ENCODE measurements around the gene RGS9. TPM values are rescaled to one million over a fixed set of nuclear protein-coding genes. Genes with fewer than 3 reads are reported as not detected.

The RGS9 gene
- total RNA-seq, 4 donors from 2014 or later: 1.2 to 4.4 (median 2.8) TPM

DNA sequence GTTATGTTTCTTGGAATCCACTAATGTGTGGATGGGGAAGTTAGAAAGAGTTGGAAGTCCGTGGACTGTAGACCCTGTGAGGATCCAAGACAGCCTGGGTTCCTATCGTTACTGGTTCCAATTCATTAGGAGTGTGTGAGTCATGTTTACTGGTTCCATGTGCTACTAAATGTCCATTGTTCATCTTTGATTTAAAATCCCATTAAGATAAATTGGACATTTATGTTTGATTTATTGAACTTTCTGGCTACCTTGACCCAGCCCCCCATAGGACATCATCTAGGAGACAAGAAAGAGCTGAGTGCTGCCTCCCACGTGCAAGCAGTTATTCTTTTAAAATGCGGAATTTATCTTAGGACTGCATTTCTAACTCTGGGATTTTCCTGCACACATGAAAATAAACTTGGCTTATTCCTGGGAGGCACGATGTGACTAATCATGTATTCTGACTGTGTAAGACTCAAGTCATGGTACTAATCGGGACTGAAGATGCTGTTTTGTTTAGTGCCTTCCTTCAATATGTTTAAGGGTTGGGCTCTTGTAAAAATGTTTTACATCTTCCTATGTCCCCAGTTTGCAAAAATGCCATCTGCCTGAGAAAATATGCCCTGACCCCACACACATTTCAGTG lies 53.4 kb downstream of the RGS9 start:
- ATAC-seq: no peak
- H3K4me3 ChIP-seq: no peak overlapping the region
- intact Hi-C loops (cut with DNase I; ENCODE audit: low total_unique reads) (no loop called here), in situ Hi-C loops (cut with MboI; ENCODE audit: low sequenced_read_pairs in 4 of 4) (loop anchor here in 2 of 4 donors (10.0 to 25.0 kb wide), 2 partner anchors 56 to 103 kb away; partner anchors contain the start of gene RGS9 (in 1 of the 2))
- no peaks in the 10 kb centered on the region for H3K4me1 ChIP-seq
- no peak for TF ChIP-seq POLR2A (IDR thresholded peaks at IDR 0.05)
- TF ChIP-seq, protein P1, sequence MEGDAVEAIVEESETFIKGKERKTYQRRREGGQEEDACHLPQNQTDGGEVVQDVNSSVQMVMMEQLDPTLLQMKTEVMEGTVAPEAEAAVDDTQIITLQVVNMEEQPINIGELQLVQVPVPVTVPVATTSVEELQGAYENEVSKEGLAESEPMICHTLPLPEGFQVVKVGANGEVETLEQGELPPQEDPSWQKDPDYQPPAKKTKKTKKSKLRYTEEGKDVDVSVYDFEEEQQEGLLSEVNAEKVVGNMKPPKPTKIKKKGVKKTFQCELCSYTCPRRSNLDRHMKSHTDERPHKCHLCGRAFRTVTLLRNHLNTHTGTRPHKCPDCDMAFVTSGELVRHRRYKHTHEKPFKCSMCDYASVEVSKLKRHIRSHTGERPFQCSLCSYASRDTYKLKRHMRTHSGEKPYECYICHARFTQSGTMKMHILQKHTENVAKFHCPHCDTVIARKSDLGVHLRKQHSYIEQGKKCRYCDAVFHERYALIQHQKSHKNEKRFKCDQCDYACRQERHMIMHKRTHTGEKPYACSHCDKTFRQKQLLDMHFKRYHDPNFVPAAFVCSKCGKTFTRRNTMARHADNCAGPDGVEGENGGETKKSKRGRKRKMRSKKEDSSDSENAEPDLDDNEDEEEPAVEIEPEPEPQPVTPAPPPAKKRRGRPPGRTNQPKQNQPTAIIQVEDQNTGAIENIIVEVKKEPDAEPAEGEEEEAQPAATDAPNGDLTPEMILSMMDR (IDR thresholded peaks at IDR 0.05 in 4 of 5, conservative IDR thresholded peaks at IDR 0.05 in 1 of 5): no peak
- no peaks in the 10 kb centered on the region for H3K9me3 ChIP-seq
- H3K27ac ChIP-seq: no peak overlapping the region
- H3K27me3 ChIP-seq: no peaks in the 10 kb centered on the region
- no peak for DNase-seq
- no peaks in the 10 kb centered on the region for H3K36me3 ChIP-seq

DNA sequence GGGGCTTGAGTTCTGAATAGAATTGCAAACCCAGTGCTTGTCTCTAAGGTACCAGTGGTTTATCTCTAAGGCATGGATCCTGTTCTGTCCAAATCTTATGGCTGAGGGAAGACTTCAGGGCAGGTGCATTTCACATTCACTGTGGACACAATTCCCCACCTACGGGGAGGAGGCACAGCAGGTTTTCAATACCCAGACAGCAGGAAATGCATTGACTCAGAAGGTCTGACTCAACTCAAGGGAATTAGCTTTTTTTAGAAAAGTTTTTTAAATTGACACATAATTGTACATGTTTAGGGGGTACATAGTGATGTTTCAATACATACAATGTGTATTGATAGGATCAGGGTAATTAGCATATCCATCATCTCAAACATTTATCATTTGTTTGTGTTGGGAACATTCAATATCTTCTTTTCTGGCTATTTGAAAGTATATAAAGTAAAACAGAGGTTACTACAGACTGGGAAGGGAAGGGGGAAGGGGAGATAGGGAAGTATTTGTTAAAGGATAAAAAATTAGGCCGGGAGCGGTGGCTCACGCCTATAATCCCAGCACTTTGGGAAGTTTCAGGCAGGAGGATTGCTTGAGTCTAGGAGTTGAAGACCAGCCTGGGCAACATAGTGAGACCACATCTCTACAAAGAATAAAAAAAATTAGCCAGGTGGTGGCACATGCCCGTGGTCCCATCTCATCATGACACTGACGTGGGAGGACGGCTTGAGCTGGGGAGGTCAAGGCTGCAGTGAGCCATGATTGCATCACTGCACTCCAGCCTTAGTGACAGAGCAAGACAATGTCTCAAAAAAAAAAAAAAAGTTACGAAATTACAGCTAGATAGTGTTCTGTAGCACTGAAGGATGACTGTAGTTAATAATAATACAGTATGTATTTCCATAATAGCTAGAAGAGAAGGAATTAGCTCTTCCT lies 54.9 kb downstream of the RGS9 start:
- Histone ChIP-seq H3K27ac (no peak overlapping the region), H3K9me3 (no peaks in the 10 kb centered on the region), H3K4me1 (no peaks in the 10 kb centered on the region), H3K4me3 (no peak overlapping the region), H3K27me3 (no peaks in the 10 kb centered on the region), H3K36me3 (no peaks in the 10 kb centered on the region)
- TF ChIP-seq POLR2A (IDR thresholded peaks at IDR 0.05): no peak
- TF ChIP-seq, protein P1 (IDR thresholded peaks at IDR 0.05 in 4 of 5, conservative IDR thresholded peaks at IDR 0.05 in 1 of 5): no peak
- ATAC-seq (no peak), DNase-seq (no peak)
- intact Hi-C loops (cut with DNase I; ENCODE audit: low total_unique reads) (no loop called here), in situ Hi-C loops (cut with MboI; ENCODE audit: low sequenced_read_pairs in 4 of 4) (loop anchor here in 2 of 4 donors (10.0 to 25.0 kb wide), 2 partner anchors 57 to 105 kb away; partner anchors contain the start of gene RGS9 (in 1 of the 2))

GRCh38 chr17:65193305-65193704 lies 56.1 kb downstream of the RGS9 start:
- ATAC-seq (no peak), DNase-seq (no peak)
- TF ChIP-seq, protein P1 (IDR thresholded peaks at IDR 0.05 in 4 of 5, conservative IDR thresholded peaks at IDR 0.05 in 1 of 5): no peak
- no peak for TF ChIP-seq POLR2A (IDR thresholded peaks at IDR 0.05)
- in situ Hi-C loops (cut with MboI; ENCODE audit: low sequenced_read_pairs in 4 of 4) (loop anchor here in 2 of 4 donors (10.0 to 25.0 kb wide), 2 partner anchors 59 to 106 kb away; partner anchors contain the start of gene RGS9 (in 1 of the 2)), intact Hi-C loops (cut with DNase I; ENCODE audit: low total_unique reads) (no loop called here)
- Histone ChIP-seq H3K27me3 (no peaks in the 10 kb centered on the region), H3K36me3 (no peaks in the 10 kb centered on the region), H3K27ac (no peak overlapping the region), H3K4me1 (no peaks in the 10 kb centered on the region), H3K4me3 (no peak overlapping the region), H3K9me3 (no peaks in the 10 kb centered on the region)

DNA sequence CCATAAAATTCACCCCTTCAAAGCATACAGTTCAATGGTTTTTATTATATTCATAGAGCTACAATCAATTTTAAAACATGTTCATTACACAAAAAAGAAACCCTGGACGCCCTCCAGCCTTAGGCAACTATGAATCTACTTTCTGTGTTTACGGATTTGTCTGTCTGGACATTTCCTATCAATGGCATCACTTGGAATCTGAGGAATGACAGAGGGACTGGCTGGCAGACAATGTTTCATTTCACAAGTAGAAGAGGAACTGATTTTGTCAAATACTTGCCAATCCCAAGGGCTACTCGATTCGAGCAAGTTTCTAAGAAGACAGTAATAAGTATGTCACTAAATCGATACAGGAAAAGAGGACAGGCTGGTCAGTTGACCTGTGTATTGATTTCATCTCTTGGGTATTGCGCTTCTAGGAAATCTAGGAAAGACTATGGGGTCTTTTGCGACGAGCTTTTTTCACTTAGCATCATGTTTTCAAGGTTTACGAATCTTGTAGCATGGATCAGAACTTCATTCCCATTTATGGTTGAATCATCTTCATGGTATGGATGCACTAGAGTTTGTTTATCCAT lies 56.6 kb downstream of the RGS9 start:
- Histone ChIP-seq H3K36me3 (no peaks in the 10 kb centered on the region), H3K27me3 (no peaks in the 10 kb centered on the region), H3K4me3 (no peak overlapping the region), H3K9me3 (no peaks in the 10 kb centered on the region), H3K27ac (no peak overlapping the region), H3K4me1 (no peaks in the 10 kb centered on the region)
- TF ChIP-seq POLR2A (IDR thresholded peaks at IDR 0.05): no peak
- intact Hi-C loops (cut with DNase I; ENCODE audit: low total_unique reads): no loop called here
- DNase-seq (no peak), ATAC-seq (no peak)
- in situ Hi-C loops (cut with MboI; ENCODE audit: low sequenced_read_pairs in 4 of 4): loop anchor here in 2 of 4 donors (10.0 to 25.0 kb wide), 2 partner anchors 59 to 107 kb away; partner anchors contain the start of gene RGS9 (in 1 of the 2)

Measured in gastrocnemius medialis (tissue), 4 donors.